IMR-90 (cell line): ENCODE data around the gene EZR. TPM values are rescaled to one million over a fixed set of nuclear protein-coding genes. Genes with fewer than 3 reads are reported as not detected.
A peak's percentile ranks its signal among the peaks of the same experiment; 100 is the strongest.

Experiments
- ATAC-seq: fragments of 200-7000 bp; cut with Tn5 transposase; 2 replicates; pipeline ENCODE4 v1.9.1; 2020; ENCODE audit warnings: low read depth, mild to moderate bottlenecking, moderate library complexity
- BruUV-seq: library from RNA; stranded (reverse); fragments of 400-500 nt; replicated peaks from 2 replicates; lab custom pipeline; 2021; lab: Mats Ljungman, UMichigan
- CTCF ChIA-PET: fragments of 300-600 bp; formaldehyde crosslinking; extraction: SDS; loops from one replicate; lab custom pipeline; 2021; ENCODE audit warnings: antibody characterized with exemption; lab: Yijun Ruan, JAX
- POLR2A ChIA-PET: fragments of 300-600 bp; sonication (Branson Sonifier 250); formaldehyde crosslinking; loops from one replicate; lab custom pipeline; 2022; ENCODE audit warnings: antibody characterized with exemption; ENCODE audit not compliant: unreplicated experiment; lab: Charles Lee
- DNase-seq: peaks from one replicate; pipeline ENCODE4 v3.0.0; 2013
- H2AFZ ChIP-seq: replicated peaks from 2 replicates; pipeline ENCODE3; 2013; ENCODE audit warnings: low read length, mild to moderate bottlenecking; ENCODE audit not compliant: poor library complexity
- H2AK5ac ChIP-seq: 2 replicates; pipeline ENCODE4 v1.6.1; 2013; ENCODE audit warnings: low read depth, low read length, inconsistent platforms
- H2AK9ac ChIP-seq: replicated peaks from 2 replicates; pipeline ENCODE3; 2013; ENCODE audit warnings: mild to moderate bottlenecking, low read depth, low read length, moderate library complexity; ENCODE audit not compliant: poor library complexity
- H2BK120ac ChIP-seq: 2 replicates; pipeline ENCODE4 v1.6.1; 2013; ENCODE audit warnings: low read depth, low read length, inconsistent platforms
- H2BK15ac ChIP-seq: 3 replicates; pipeline ENCODE4 v1.6.1; 2013; ENCODE audit warnings: low read depth, low read length, inconsistent platforms
- H2BK20ac ChIP-seq: 2 replicates; pipeline ENCODE4 v1.6.1; 2013; ENCODE audit warnings: low read depth, mild to moderate bottlenecking, inconsistent platforms, low read length, moderate library complexity
- H2BK5ac ChIP-seq: 2 replicates; pipeline ENCODE4 v1.6.1; 2013; ENCODE audit warnings: mild to moderate bottlenecking, low read depth, low read length, inconsistent platforms; ENCODE audit not compliant: poor library complexity, severe bottlenecking
- H3K14ac ChIP-seq: replicated peaks from 2 replicates; pipeline ENCODE4 v1.6.1; 2013; ENCODE audit warnings: low read depth, low read length, inconsistent platforms
- H3K18ac ChIP-seq: 2 replicates; pipeline ENCODE4 v1.6.1; 2013; ENCODE audit warnings: low read depth, low read length, control low read depth
- H3K23ac ChIP-seq: 2 replicates; pipeline ENCODE4 v1.6.1; 2013; ENCODE audit warnings: low read depth, low read length, inconsistent platforms
- H3K27ac ChIP-seq: 2 replicates; pipeline ENCODE4 v1.5.1; 2013; ENCODE audit warnings: mild to moderate bottlenecking, control low read depth, low read length; ENCODE audit not compliant: insufficient read depth
- H3K27me3 ChIP-seq: 2 replicates; pipeline ENCODE4 v1.6.1; 2013; ENCODE audit warnings: low read length; ENCODE audit not compliant: control insufficient read depth, insufficient read depth
- H3K36me3 ChIP-seq: 2 replicates; pipeline ENCODE4 v1.6.1; 2013; ENCODE audit warnings: low read length, mixed read lengths; ENCODE audit not compliant: control insufficient read depth, insufficient read depth
- H3K4ac ChIP-seq: 2 replicates; pipeline ENCODE4 v1.6.1; 2013; ENCODE audit warnings: low read depth, low read length, inconsistent platforms
- H3K4me1 ChIP-seq: 2 replicates; pipeline ENCODE4 v1.6.1; 2013; ENCODE audit warnings: low read length, mixed read lengths; ENCODE audit not compliant: control insufficient read depth, insufficient read depth
- H3K4me2 ChIP-seq: 2 replicates; pipeline ENCODE4 v1.6.1; 2013; ENCODE audit warnings: low read depth, mild to moderate bottlenecking, control low read depth, low read length, moderate library complexity
- H3K4me3 ChIP-seq: 2 replicates; pipeline ENCODE4 v1.5.1; 2013; ENCODE audit warnings: low read depth, mild to moderate bottlenecking, control low read depth, low read length, moderate library complexity; ENCODE audit not compliant: insufficient read depth
- H3K56ac ChIP-seq: 2 replicates; pipeline ENCODE4 v1.6.1; 2013; ENCODE audit warnings: low read length, inconsistent platforms; ENCODE audit not compliant: insufficient read depth; ENCODE audit errors: extremely low read depth
- H3K79me1 ChIP-seq, 2 experiments: 2 replicates each; pipeline ENCODE4 v1.6.1; 2013; ENCODE audit warnings: low read length in 2 of 2, inconsistent platforms in 1 of 2, low read depth in 1 of 2
- H3K9ac ChIP-seq: 2 replicates; pipeline ENCODE4 v1.6.1; 2013; ENCODE audit warnings: low read depth, low read length, control low read depth
- H3K9me1 ChIP-seq: 2 replicates; pipeline ENCODE4 v1.6.1; 2013; ENCODE audit warnings: low read length, inconsistent platforms; ENCODE audit not compliant: insufficient read depth
- H3K9me3 ChIP-seq: 2 replicates; pipeline ENCODE4 v1.6.1; 2013; ENCODE audit warnings: low read length; ENCODE audit not compliant: control insufficient read depth, insufficient read depth
- H4K20me1 ChIP-seq: 2 replicates; pipeline ENCODE4 v1.6.1; 2013; ENCODE audit warnings: low read length, inconsistent platforms; ENCODE audit not compliant: insufficient read depth
- H4K5ac ChIP-seq: 2 replicates; pipeline ENCODE4 v1.6.1; 2013; ENCODE audit warnings: mild to moderate bottlenecking, low read depth, low read length, control low read depth
- H4K8ac ChIP-seq, 2 experiments: 2 replicates each; pipeline ENCODE4 v1.6.1; 2013; ENCODE audit warnings: low read depth in 2 of 2, low read length in 2 of 2, control low read depth in 1 of 2, inconsistent platforms in 1 of 2
- H4K91ac ChIP-seq: 2 replicates; pipeline ENCODE4 v1.6.1; 2013; ENCODE audit warnings: low read depth, low read length, inconsistent platforms; ENCODE audit not compliant: insufficient read depth
- BHLHE40 ChIP-seq: fragments of 150-350 bp; IDR thresholded peaks from 2 replicates; pipeline ENCODE4 v1.6.1; 2016; ENCODE audit warnings: mild to moderate bottlenecking, low read depth, low read length
- CEBPB ChIP-seq: IDR thresholded peaks from 2 replicates; pipeline ENCODE4 v1.6.1; 2012; ENCODE audit warnings: low read depth, low read length, improper control_type of control experiment
- CHD1 ChIP-seq: IDR thresholded peaks from 2 replicates; pipeline ENCODE4 v1.6.1; 2012; ENCODE audit warnings: low read depth, low read length, improper control_type of control experiment
- ELK1 ChIP-seq: fragments of 150-350 bp; IDR thresholded peaks from 2 replicates; pipeline ENCODE4 v1.6.1; 2016; ENCODE audit warnings: low read depth, mild to moderate bottlenecking, low read length, moderate library complexity, borderline replicate concordance
- FOS ChIP-seq: fragments of 150-350 bp; IDR thresholded peaks from 2 replicates; pipeline ENCODE4 v1.6.1; 2016; ENCODE audit warnings: low read depth, low read length
- MAFK ChIP-seq: IDR thresholded peaks from 2 replicates; pipeline ENCODE4 v1.6.1; 2012; ENCODE audit warnings: low read depth, low read length, improper control_type of control experiment
- MXI1 ChIP-seq: IDR thresholded peaks from 2 replicates; pipeline ENCODE4 v1.6.1; 2012; ENCODE audit warnings: low read depth, mild to moderate bottlenecking, low read length, moderate library complexity, borderline replicate concordance
- NFE2L2 ChIP-seq: fragments of 150-350 bp; IDR thresholded peaks from 2 replicates; pipeline ENCODE4 v1.6.1; 2016; ENCODE audit warnings: low read depth, mild to moderate bottlenecking, low read length
- POLR2A ChIP-seq: IDR thresholded peaks from 2 replicates; pipeline ENCODE4 v1.6.1; 2012; ENCODE audit warnings: mild to moderate bottlenecking, low read depth, low read length
- RAD21 ChIP-seq: IDR thresholded peaks from 2 replicates; pipeline ENCODE4 v1.6.1; 2012; ENCODE audit warnings: low read length, improper control_type of control experiment
- RCOR1 ChIP-seq: IDR thresholded peaks from 2 replicates; pipeline ENCODE4 v1.6.1; 2012; ENCODE audit warnings: mild to moderate bottlenecking, low read length, improper control_type of control experiment; ENCODE audit not compliant: insufficient replicate concordance
- RFX5 ChIP-seq: IDR thresholded peaks from 2 replicates; pipeline ENCODE4 v1.8.0; 2012; ENCODE audit warnings: low read depth, mild to moderate bottlenecking, low read length, moderate library complexity
- SMC3 ChIP-seq: fragments of 150-350 bp; IDR thresholded peaks from 2 replicates; pipeline ENCODE4 v1.6.1; 2016; ENCODE audit warnings: low read depth, mild to moderate bottlenecking, antibody characterized with exemption, low read length, moderate library complexity
- WGBS, 2 experiments: methylation state at CpG; one replicate each; pipeline versions ENCODE4 v1.1.5 to v1.1.7; 2013; ENCODE audit warnings: missing lambda C conversion rate in 2 of 2; ENCODE audit not compliant: insufficient read length in 1 of 2; ENCODE audit errors: extremely low coverage in 2 of 2; 5-methylcytosine and 5-hydroxymethylcytosine counted together
- dilution Hi-C: fragments of 300-500 bp; cut with HindIII; formaldehyde crosslinking; loops from one replicate; pipeline ENCODE4 v1.14.3; 2018; ENCODE audit warnings: low sequenced_read_pairs; ENCODE audit not compliant: unreplicated experiment
- in situ Hi-C: fragments of 300-500 bp; cut with MboI; formaldehyde crosslinking; loops from 3 replicates; pipeline ENCODE4 v1.14.3; 2019; ENCODE audit warnings: low sequenced_read_pairs, inconsistent platforms, mixed read lengths
- intact Hi-C: fragments of 100-400 bp; cut with micrococcal nuclease; formaldehyde crosslinking; loops from 2 replicates; pipeline ENCODE4 v1.10.0; 2022
- polyA plus RNA-seq, 3 experiments: library from polyadenylated mRNA; depleted of rRNA; stranded (reverse); fragments of >200 nt; gene quantifications; 2 replicates each; pipeline ENCODE4 v1.2.3, GENCODE V29; 2012; ENCODE audit warnings: low replicate concordance in 1 of 3
- total RNA-seq: library from RNA; depleted of rRNA; stranded (reverse); fragments of >200 nt; gene quantifications from 2 replicates; pipeline ENCODE4 v1.2.3, GENCODE V29; 2012
- TF ChIP-seq, protein P1 (sequence below): fragments of 150-350 bp; IDR thresholded peaks from 2 replicates; pipeline ENCODE4 v1.6.1; 2017; ENCODE audit warnings: mild to moderate bottlenecking, antibody characterized with exemption, low read length, low read depth
- TF ChIP-seq, protein P2 (sequence below): conservative IDR thresholded peaks from 2 replicates; pipeline ENCODE4 v1.5.1; 2012; ENCODE audit warnings: mild to moderate bottlenecking, low read depth, low read length, improper control_type of control experiment

EZR gene
- total and polyA plus RNA-seq, 2 of the 4 experiments (the other 2 are of a cell fraction): 83.8 to 145 TPM

DNA sequence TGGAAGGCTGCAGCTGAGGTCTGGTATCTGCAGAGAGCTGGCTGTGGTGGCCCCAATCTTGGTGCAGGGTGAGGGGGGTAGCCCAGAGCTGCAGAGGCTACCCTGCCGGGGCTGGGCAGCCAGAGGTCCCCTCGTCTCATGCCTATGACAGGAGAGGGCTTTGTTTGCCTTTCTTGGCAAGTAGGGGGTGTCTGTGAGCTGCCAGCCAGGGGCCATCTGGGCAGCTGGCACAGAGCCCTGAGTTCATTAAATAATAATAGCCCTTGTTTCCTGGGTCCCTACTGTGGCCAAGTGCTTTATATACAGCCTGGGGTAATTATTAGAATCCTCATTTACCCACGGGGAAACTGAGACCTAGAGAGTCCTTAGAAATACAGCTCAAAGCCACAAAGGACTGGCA is 66.6 kb downstream of the EZR start:
- Histone ChIP-seq H2BK20ac (no peak overlapping the region), H3K14ac (no peak overlapping the region), H3K23ac (no peak overlapping the region), H2AK5ac (no peak overlapping the region), H3K4me1 (no peaks in the 10 kb centered on the region; the same call in 1 of the 2 replicates), H3K56ac (no peak overlapping the region), H4K20me1 (no peaks in the 10 kb centered on the region), H2AK9ac (peak overlapping the region; percentile 48), H3K9me3 (no peaks in the 10 kb centered on the region), H3K9me1 (no peaks in the 10 kb centered on the region), H2BK120ac (no peak overlapping the region), H3K4me2 (no peak overlapping the region), H3K4me3 (no peak overlapping the region), H4K91ac (no peak overlapping the region), H3K18ac (no peak overlapping the region), H3K27me3 (no peaks in the 10 kb centered on the region), H3K36me3 (no peaks in the 10 kb centered on the region), H2AFZ (peak overlapping the region; percentile 62), H3K27ac (no peak overlapping the region), H4K8ac (no peak overlapping the region), H2BK5ac (no peak overlapping the region), H2BK15ac (no peak overlapping the region), H4K5ac (no peak overlapping the region), H3K4ac (no peak overlapping the region), H3K9ac (no peak overlapping the region), H3K79me1 (no peaks in the 10 kb centered on the region)
- ATAC-seq (no peak), DNase-seq (no peak)
- in situ Hi-C loops (no loop called here), dilution Hi-C loops (no loop called here), intact Hi-C loops (no loop called here)
- no TSS peak for BruUV-seq
- TF ChIP-seq MXI1 (no peak), SMC3 (no peak), RFX5 (no peak), RCOR1 (no peak), BHLHE40 (no peak), CEBPB (no peak), FOS (no peak), NFE2L2 (no peak), ELK1 (no peak), CHD1 (no peak), RAD21 (no peak), MAFK (no peak), POLR2A (no peak)
- TF ChIP-seq, protein P1, sequence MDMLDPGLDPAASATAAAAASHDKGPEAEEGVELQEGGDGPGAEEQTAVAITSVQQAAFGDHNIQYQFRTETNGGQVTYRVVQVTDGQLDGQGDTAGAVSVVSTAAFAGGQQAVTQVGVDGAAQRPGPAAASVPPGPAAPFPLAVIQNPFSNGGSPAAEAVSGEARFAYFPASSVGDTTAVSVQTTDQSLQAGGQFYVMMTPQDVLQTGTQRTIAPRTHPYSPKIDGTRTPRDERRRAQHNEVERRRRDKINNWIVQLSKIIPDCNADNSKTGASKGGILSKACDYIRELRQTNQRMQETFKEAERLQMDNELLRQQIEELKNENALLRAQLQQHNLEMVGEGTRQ: no peak
- TF ChIP-seq, protein P2, sequence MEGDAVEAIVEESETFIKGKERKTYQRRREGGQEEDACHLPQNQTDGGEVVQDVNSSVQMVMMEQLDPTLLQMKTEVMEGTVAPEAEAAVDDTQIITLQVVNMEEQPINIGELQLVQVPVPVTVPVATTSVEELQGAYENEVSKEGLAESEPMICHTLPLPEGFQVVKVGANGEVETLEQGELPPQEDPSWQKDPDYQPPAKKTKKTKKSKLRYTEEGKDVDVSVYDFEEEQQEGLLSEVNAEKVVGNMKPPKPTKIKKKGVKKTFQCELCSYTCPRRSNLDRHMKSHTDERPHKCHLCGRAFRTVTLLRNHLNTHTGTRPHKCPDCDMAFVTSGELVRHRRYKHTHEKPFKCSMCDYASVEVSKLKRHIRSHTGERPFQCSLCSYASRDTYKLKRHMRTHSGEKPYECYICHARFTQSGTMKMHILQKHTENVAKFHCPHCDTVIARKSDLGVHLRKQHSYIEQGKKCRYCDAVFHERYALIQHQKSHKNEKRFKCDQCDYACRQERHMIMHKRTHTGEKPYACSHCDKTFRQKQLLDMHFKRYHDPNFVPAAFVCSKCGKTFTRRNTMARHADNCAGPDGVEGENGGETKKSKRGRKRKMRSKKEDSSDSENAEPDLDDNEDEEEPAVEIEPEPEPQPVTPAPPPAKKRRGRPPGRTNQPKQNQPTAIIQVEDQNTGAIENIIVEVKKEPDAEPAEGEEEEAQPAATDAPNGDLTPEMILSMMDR: no peak
- POLR2A ChIA-PET: no interaction called here
- CTCF ChIA-PET: no interaction called here
- 27% methylated on average over 2 of the region's 3 CpGs; no CpG with 5 or more reads in 1 of the 2 experiments for WGBS, 2 experiments
